Fibroblast of the aortic adventitia (primary cell): ENCODE data around the gene TSHZ1. TPM values are rescaled to one million over a fixed set of nuclear protein-coding genes. Genes with fewer than 3 reads are reported as not detected.

Experiments
- DNase-seq: peaks from one replicate; pipeline ENCODE4 v3.0.0-alpha.2; 2010; ENCODE audit warnings: low read depth
- H3K4me3 ChIP-seq: 2 replicates; pipeline ENCODE4 v1.5.1; 2011; ENCODE audit warnings: low read depth, mild to moderate bottlenecking, control low read depth, low read length, moderate library complexity
- CTCF ChIP-seq: IDR thresholded peaks from 2 replicates; pipeline ENCODE4 v1.5.1; 2011; ENCODE audit warnings: mild to moderate bottlenecking, low read length, control low read depth, inconsistent platforms; ENCODE audit not compliant: insufficient read depth
- total RNA-seq: library from RNA; depleted of rRNA; stranded (reverse); fragments of >200 nt; gene quantifications from 2 replicates; pipeline ENCODE4 v1.2.3, GENCODE V29; 2012; ENCODE audit warnings: low replicate concordance

TSHZ1 gene
- 5.2 and 7.9 TPM in 2 replicates for total RNA-seq

DNA sequence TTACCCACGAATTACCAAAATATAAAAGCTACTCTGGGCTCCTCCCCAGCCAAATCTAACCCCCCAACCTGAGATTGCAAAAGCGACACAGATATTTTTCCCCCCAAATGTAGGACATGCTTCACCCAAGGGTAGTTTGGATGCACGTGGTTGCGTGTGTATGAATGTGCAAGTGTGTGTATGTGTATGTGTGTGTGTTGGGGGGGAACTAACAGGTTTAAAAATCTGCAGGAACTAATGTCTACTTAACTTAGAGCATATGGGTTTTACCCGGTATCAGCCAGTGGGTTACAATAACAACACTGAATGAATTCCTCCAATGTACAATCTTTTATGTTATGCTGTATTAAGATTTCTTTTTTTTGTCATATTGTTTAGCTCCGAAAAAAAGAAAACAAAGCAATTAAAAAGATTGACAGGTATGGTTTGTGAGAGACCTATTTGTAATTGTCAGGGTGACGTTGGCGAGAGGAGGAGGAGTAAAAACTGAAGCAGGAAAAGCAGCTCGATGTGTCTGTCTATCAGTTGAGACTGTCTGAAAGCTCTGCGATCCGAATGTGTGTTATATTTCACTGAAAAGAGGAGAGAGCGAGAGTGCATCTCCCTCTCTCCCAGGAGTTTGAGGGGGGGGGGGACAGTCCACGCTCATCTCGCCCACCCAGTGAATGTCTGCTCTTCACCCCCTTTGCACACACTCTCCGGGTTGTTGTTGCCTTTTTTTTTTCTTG lies at the start of gene TSHZ1:
Gene TSHZ1 (plus strand): TSS at position 524 of the 728 bp plus-strand sequence. CDS start 1,080 bp downstream, outside the sequence.
- TF ChIP-seq CTCF: no peak
- peak within 1 kb of the TSS; percentile 88 for H3K4me3 ChIP-seq
- DNase-seq: peak; percentile 85

GRCh38 chr18:75161256-75162028 lies 49.2 kb upstream of the TSHZ1 start:
- peak overlapping the region; percentile 49 for H3K4me3 ChIP-seq
- DNase-seq: peak; percentile 11
- no peak for TF ChIP-seq CTCF

DNA sequence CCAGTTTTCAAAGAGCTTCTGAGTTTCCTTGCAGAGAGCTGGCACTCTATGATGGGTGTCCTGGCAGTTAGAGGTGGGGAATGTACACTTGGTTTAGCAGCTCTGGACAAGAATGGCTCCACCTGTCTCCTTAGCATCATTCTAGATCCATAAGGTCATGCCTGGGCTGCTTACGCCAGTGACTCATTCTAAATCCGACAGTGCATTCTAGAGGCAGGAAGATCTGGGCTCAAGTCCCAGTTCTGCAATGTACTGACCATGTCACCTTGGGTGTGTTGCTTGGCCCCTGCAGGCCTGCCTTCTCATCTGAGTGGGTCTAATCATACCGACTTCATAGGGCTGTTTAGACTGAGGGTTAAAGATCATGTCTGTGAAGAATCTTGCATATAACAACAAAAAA lies 48.1 kb upstream of the TSHZ1 start:
- no peak overlapping the region for H3K4me3 ChIP-seq
- no peak for TF ChIP-seq CTCF
- DNase-seq: peak; percentile 68

DNA sequence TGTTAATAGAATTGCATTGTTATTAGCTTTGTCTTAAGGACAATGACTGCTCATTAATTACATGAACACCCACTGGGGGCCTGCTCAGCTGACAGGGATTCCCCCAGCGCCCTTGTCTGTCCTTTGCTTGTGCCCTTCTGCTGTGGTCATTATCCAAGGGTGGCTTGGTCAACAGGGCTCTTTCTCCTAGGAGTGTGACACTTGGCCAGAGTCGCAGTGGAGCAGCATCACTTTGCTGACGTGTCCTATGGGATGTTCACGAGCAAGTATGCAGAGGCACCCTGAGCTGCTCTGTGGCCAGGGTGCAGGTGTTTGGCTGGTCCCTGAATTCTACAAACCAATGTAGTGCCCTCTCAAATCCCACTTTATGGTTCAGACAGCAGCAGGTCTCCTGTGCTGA lies 47.6 kb upstream of the TSHZ1 start:
- H3K4me3 ChIP-seq: no peak overlapping the region
- no peak for TF ChIP-seq CTCF
- DNase-seq: no peak

DNA sequence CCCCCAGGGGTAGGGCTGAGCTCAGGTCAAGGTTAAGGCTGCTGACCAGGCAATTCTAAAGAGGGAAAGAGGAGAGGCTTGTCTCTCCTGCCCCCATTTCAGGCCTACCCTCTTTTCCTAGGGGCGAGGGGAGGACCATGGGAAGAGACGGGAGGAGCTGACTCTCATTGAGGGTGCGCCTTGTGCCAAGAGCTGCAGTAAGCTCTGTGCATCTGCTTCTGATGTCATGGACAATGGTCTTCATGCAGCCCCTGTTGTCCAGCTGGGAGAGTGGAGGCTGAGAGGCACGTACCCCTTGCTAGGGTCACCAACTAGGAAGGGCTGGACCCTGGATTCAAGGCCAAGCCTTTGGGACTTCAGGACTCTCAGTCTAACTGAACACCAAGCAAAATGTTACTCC lies 46.9 kb upstream of the TSHZ1 start:
- no peak for TF ChIP-seq CTCF
- DNase-seq: no peak
- no peak overlapping the region for H3K4me3 ChIP-seq

- no peak overlapping the region for H3K4me3 ChIP-seq
- DNase-seq: no peak
- TF ChIP-seq CTCF: no peak
Observed at GRCh38 chr18:75164479-75164878, 46.1 kb upstream of the TSHZ1 start.
